K562 (cell line): ENCODE results near the gene VAMP4. TPM values are rescaled to one million over a fixed set of nuclear protein-coding genes. Genes with fewer than 3 reads are reported as not detected.

Source experiments
- AFF4 ChIP-seq: sonication (generic); formaldehyde crosslinking; IDR thresholded peaks from 2 replicates; pipeline ENCODE4 v1.8.0; 2023; ENCODE audit warnings: mild to moderate bottlenecking, missing genetic modification reagents
- BRF1 ChIP-seq: IDR thresholded peaks from 3 replicates; pipeline ENCODE4 v1.6.1; 2011; ENCODE audit warnings: borderline replicate concordance, mild to moderate bottlenecking; ENCODE audit not compliant: insufficient read length; ENCODE audit errors: extremely low read depth
- CREB1 ChIP-seq, 2 experiments: sonication (generic) in 1 of 2; formaldehyde crosslinking in 1 of 2; IDR thresholded peaks; 2 replicates each; pipeline versions ENCODE4 v1.6.1 to v1.8.0; 2012 to 2022; ENCODE audit warnings: inconsistent platforms in 1 of 2, mild to moderate bottlenecking in 1 of 2, missing genetic modification reagents in 1 of 2, moderate library complexity in 1 of 2
- HDAC6 ChIP-seq: IDR thresholded peaks from 2 replicates; pipeline ENCODE4 v1.6.1; 2012; ENCODE audit warnings: low read depth, mild to moderate bottlenecking, control low read depth, inconsistent platforms, low read length, moderate library complexity
- RCOR1 ChIP-seq, 2 experiments: IDR thresholded peaks; 2 replicates each; pipeline ENCODE4 v1.6.1; 2012; ENCODE audit warnings: low read depth in 2 of 2, low read length in 2 of 2, borderline replicate concordance in 1 of 2, improper control_type of control experiment in 1 of 2
- TRIM24 ChIP-seq, 2 experiments: fragments of 450-650 bp; IDR thresholded peaks; 2 replicates each; pipeline ENCODE4 v1.6.1; 2016
- ZNF384 ChIP-seq: IDR thresholded peaks from 2 replicates; pipeline ENCODE4 v1.6.1; 2012; ENCODE audit warnings: low read depth, low read length, improper control_type of control experiment
- polyA plus RNA-seq, 8 experiments: library from polyadenylated mRNA; depleted of rRNA in 4 of 8; stranded (reverse) in 5 of 8; unstranded in 3 of 8; fragments of >200 nt; fragmentation: Nextera tagmentation in 2 of 8; fragmentation: Illumina TruSeq in 1 of 8; extraction: Ambion mirVana in 2 of 8; extraction: Trizol in 1 of 8; gene quantifications; 2 replicates each; pipeline versions ENCODE4 v1.2.1 to v1.2.3, GENCODE V29; 2011 to 2014; ENCODE audit warnings: inconsistent platforms in 1 of 8, missing spikeins in 1 of 8
- total RNA-seq, 7 experiments: library from RNA; depleted of rRNA in 6 of 7; stranded (reverse); fragments of >200 nt in 6 of 7; fragmentation: Illumina TruSeq in 2 of 7; extraction: Trizol in 2 of 7; gene quantifications; 2 replicates each; pipeline versions ENCODE4 v1.2.1 to v1.2.3, GENCODE V29; 2011 to 2021; ENCODE audit warnings: low replicate concordance in 1 of 7

Gene VAMP4
- total and polyA plus RNA-seq, 9 of the 15 experiments (the other 6 are each of a cell fraction or from before 2014, with no cell fraction given), result 3.3 to 21.4 (median 11.9) TPM

- TF ChIP-seq AFF4 (CRISPR knock-in tag) (no peak), CREB1 (IDR thresholded peaks at IDR 0.05) (peak; percentile 11; the same call in 1 of the 2 replicates), CREB1 (CRISPR knock-in tag; IDR thresholded peaks at IDR 0.05) (no peak), RCOR1 (IDR thresholded peaks at IDR 0.05; ENCODE audit: borderline replicate concordance in 1 of 2, low read depth in 2 of 2, low read length in 2 of 2) (0 out of 4 replicates have a peak, but pooled peaks of 1 of the 2 experiments have one; percentile 5), ZNF384 (peak; percentile 69), HDAC6 (no peak), BRF1 (no peak), TRIM24 (IDR thresholded peaks at IDR 0.05) (no peak)
- TF ChIP-seq, all 486 proteins: peak for 19
These were observed 1.4 kb upstream of the VAMP4 start (continued) for GRCh38 chr1:171743081-171743870.
